DMS 273 (cell line): ENCODE measurements around the gene AURKB.
A peak's percentile ranks its signal among the peaks of the same experiment; 100 is the strongest.

ENCODE experiments used
- DNase-seq: peaks from one replicate; lab custom pipeline; 2025; ENCODE audit not compliant: unreplicated experiment; lab: John Stamatoyannopoulos, UW

AURKB gene

GRCh38 chr17:8162997-8163977 is 47.1 kb downstream of the AURKB start:
- peak; percentile 32 for DNase-seq

GRCh38 chr17:8162233-8162996 is 48.0 kb downstream of the AURKB start, which contains the start of gene VAMP2:
TSS of gene VAMP2 (minus strand) at chr17:8162948. CDS start at chr17:8162879, 69 bp downstream.
- DNase-seq, result peak; percentile 78

GRCh38 chr17:8161289-8162232 is 48.8 kb downstream of the AURKB start:
- DNase-seq, result no peak

- no peak for DNase-seq
Observed at GRCh38 chr17:8160741-8161221, 49.6 kb downstream of the AURKB start.

- no peak for DNase-seq
Observed at GRCh38 chr17:8160224-8160577, 50.2 kb downstream of the AURKB start.

GRCh38 chr17:8159459-8160223 is 50.7 kb downstream of the AURKB start:
- no peak for DNase-seq

GRCh38 chr17:8159032-8159400 is 51.4 kb downstream of the AURKB start:
- DNase-seq, result no peak

- DNase-seq, result peak; percentile 89
Observed at GRCh38 chr17:8158267-8159031, 51.9 kb downstream of the AURKB start.

GRCh38 chr17:8156246-8156992 is 54.0 kb downstream of the AURKB start:
- peak; percentile 99 for DNase-seq

- DNase-seq, result no peak
Observed at GRCh38 chr17:8155996-8156245, 54.5 kb downstream of the AURKB start.

GRCh38 chr17:8155231-8155995 is 55.0 kb downstream of the AURKB start:
- no peak for DNase-seq
